Endodermal cell (in vitro differentiated cells): ENCODE results near the gene WDR37. TPM values are rescaled to one million over a fixed set of nuclear protein-coding genes. Genes with fewer than 3 reads are reported as not detected.

Source experiments
- DNase-seq: peaks from one replicate; pipeline ENCODE4 v3.0.0-alpha.2; 2017
- H3K27ac ChIP-seq: 2 replicates; pipeline ENCODE4 v1.5.1; 2013; ENCODE audit warnings: mild to moderate bottlenecking, low read depth, low read length, moderate library complexity
- H3K27me3 ChIP-seq: 2 replicates; pipeline ENCODE4 v1.6.1; 2013; ENCODE audit warnings: mild to moderate bottlenecking, low read length, moderate library complexity; ENCODE audit not compliant: insufficient read depth, control insufficient read depth, poor library complexity, severe bottlenecking
- H3K36me3 ChIP-seq: 2 replicates; pipeline ENCODE4 v1.7.0; 2013; ENCODE audit warnings: mild to moderate bottlenecking, low read length, moderate library complexity; ENCODE audit not compliant: control insufficient read depth, insufficient read depth
- H3K4me1 ChIP-seq: one replicate; pipeline ENCODE4 v1.7.0; 2013; ENCODE audit warnings: low read length; ENCODE audit not compliant: control insufficient read depth, insufficient read depth
- H3K4me3 ChIP-seq: 2 replicates; pipeline ENCODE4 v1.5.1; 2013; ENCODE audit warnings: mild to moderate bottlenecking, low read length, moderate library complexity
- H3K9ac ChIP-seq: 2 replicates; pipeline ENCODE4 v1.6.1; 2013; ENCODE audit warnings: mild to moderate bottlenecking, low read length, moderate library complexity; ENCODE audit not compliant: poor library complexity, severe bottlenecking; ENCODE audit errors: extremely low read depth
- H3K9me3 ChIP-seq: 2 replicates; pipeline ENCODE4 v1.6.1; 2013; ENCODE audit warnings: mild to moderate bottlenecking, low read length, moderate library complexity; ENCODE audit not compliant: control insufficient read depth
- H3K27ac Mint-ChIP-seq: 2 replicates; pipeline ENCODE4 v1.8.0; 2020; ENCODE audit warnings: mixed read lengths
- H3K27me3 Mint-ChIP-seq: 2 replicates; pipeline ENCODE4 v1.8.0; 2021; ENCODE audit warnings: mild to moderate bottlenecking, mixed read lengths; ENCODE audit not compliant: insufficient read depth
- H3K36me3 Mint-ChIP-seq: 2 replicates; pipeline ENCODE4 v1.8.0; 2020; ENCODE audit warnings: low read depth, mixed read lengths
- H3K4me1 Mint-ChIP-seq: 2 replicates; pipeline ENCODE4 v1.8.0; 2020; ENCODE audit warnings: mixed read lengths
- H3K4me3 Mint-ChIP-seq: 2 replicates; pipeline ENCODE4 v1.8.0; 2020; ENCODE audit warnings: mild to moderate bottlenecking, moderate library complexity, mixed read lengths
- H3K9me3 Mint-ChIP-seq: 2 replicates; pipeline ENCODE4 v1.8.0; 2020; ENCODE audit warnings: mild to moderate bottlenecking, mixed read lengths
- WGBS, 2 experiments: methylation state at CpG; one replicate each; pipeline versions ENCODE4 v1.1.5 to v1.1.7; 2013; ENCODE audit warnings: missing lambda C conversion rate in 2 of 2, mixed read lengths in 1 of 2; ENCODE audit not compliant: insufficient coverage in 1 of 2, insufficient read length in 1 of 2; 5-methylcytosine and 5-hydroxymethylcytosine counted together
- total RNA-seq, 2 donors: library from RNA; stranded (reverse); fragmentation: NEBNext Ultra II Directional in 1 of 2; extraction: Animal tissue kit (Norgen Biotek cat#: 25700) in 1 of 2; gene quantifications; 2 replicates in 1 of 2; 3 replicates in 1 of 2; pipeline ENCODE4 v1.2.1, GENCODE V29; 2021
- TF ChIP-seq, protein P1 (sequence below): fragments of 200-600 bp; sonication (generic); conservative IDR thresholded peaks from 2 replicates; pipeline ENCODE4 v1.5.0; 2021; ENCODE audit warnings: antibody characterized with exemption, mild to moderate bottlenecking

WDR37 gene
- total RNA-seq, 2 donors from 2014 or later = 10.7 TPM

DNA sequence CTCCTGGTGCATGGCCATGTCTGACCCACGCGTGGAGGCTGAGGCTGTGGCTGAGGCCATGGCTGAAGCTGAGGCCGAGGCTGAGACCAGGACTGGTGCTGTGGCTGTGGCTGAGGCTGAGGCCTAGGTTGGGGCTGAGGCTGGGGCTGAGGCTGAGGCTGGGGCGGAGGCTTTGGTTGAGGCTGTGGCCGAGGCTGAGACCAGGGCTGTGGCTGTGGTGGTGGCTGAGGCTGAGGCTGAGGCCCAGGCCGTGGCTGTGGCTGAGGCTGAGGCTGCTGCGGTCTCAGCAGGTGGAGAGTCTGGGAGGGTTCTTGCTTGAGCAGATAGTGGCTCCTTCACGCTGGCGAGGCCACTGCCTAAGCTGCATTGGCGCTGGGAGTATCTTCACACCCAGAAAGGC lies 76.4 kb downstream of the WDR37 start:
- Mint-ChIP-seq H3K4me1 (no peaks in the 10 kb centered on the region), H3K36me3 (peaks cover 42% of the 10 kb centered on the region), H3K9me3 (no peaks in the 10 kb centered on the region), H3K27me3 (no peaks in the 10 kb centered on the region), H3K27ac (no peak overlapping the region), H3K4me3 (no peak overlapping the region)
- Histone ChIP-seq H3K27me3 (no peaks in the 10 kb centered on the region), H3K4me3 (no peak overlapping the region), H3K4me1 (no peaks in the 10 kb centered on the region), H3K36me3 (peaks cover 40% of the 10 kb centered on the region), H3K9me3 (no peaks in the 10 kb centered on the region), H3K9ac (no peak overlapping the region), H3K27ac (no peak overlapping the region)
- TF ChIP-seq, protein P1, sequence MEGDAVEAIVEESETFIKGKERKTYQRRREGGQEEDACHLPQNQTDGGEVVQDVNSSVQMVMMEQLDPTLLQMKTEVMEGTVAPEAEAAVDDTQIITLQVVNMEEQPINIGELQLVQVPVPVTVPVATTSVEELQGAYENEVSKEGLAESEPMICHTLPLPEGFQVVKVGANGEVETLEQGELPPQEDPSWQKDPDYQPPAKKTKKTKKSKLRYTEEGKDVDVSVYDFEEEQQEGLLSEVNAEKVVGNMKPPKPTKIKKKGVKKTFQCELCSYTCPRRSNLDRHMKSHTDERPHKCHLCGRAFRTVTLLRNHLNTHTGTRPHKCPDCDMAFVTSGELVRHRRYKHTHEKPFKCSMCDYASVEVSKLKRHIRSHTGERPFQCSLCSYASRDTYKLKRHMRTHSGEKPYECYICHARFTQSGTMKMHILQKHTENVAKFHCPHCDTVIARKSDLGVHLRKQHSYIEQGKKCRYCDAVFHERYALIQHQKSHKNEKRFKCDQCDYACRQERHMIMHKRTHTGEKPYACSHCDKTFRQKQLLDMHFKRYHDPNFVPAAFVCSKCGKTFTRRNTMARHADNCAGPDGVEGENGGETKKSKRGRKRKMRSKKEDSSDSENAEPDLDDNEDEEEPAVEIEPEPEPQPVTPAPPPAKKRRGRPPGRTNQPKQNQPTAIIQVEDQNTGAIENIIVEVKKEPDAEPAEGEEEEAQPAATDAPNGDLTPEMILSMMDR = no peak
- 86 to 89% methylated on average over 8 to 10 of the region's 10 CpGs for WGBS, 2 experiments
- no peak for DNase-seq

DNA sequence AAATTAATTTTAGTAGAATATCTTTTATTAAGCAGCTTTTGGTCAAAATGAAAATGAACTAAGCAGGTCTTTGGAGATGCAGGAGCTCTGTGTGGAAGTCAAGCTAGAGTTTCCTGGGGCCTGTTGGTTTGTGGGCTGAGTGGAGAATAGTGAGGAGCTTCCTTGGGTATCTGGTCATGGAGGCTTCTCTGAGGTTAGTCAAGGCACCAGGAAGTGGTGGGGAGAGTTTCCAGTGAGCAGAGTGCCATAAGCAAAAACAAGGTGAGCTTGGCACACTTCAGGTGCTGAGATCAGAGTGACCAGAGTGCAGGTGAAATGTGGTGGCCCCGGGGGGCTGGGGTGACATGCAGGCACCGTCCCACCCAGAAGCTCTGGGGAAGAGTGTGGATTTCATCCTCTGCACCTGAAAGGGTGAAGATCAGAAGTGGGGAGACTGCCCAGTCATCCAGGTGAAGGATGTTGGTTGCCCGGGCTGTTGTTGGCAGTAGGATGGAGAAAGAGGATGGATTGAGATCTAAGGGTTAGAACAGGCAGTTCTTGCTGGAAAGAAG lies 77.4 kb downstream of the WDR37 start:
- H3K27me3 ChIP-seq = no peaks in the 10 kb centered on the region
- H3K4me1 Mint-ChIP-seq = no peaks in the 10 kb centered on the region
- no peak overlapping the region for H3K4me3 Mint-ChIP-seq
- TF ChIP-seq, protein P1 = no peak
- no peak for DNase-seq
- no peak overlapping the region for H3K27ac Mint-ChIP-seq
- H3K4me1 ChIP-seq = no peaks in the 10 kb centered on the region
- H3K9me3 Mint-ChIP-seq = peaks cover 4% of the 10 kb centered on the region
- H3K9me3 ChIP-seq = no peaks in the 10 kb centered on the region
- no peak overlapping the region for H3K27ac ChIP-seq
- 86 to 93% methylated on average over 1 to 3 of the region's 3 CpGs for WGBS, 2 experiments
- peaks cover 35% of the 10 kb centered on the region for H3K36me3 Mint-ChIP-seq
- H3K36me3 ChIP-seq = peaks cover 35% of the 10 kb centered on the region
- no peak overlapping the region for H3K4me3 ChIP-seq
- H3K9ac ChIP-seq = no peak overlapping the region
- no peaks in the 10 kb centered on the region for H3K27me3 Mint-ChIP-seq

DNA sequence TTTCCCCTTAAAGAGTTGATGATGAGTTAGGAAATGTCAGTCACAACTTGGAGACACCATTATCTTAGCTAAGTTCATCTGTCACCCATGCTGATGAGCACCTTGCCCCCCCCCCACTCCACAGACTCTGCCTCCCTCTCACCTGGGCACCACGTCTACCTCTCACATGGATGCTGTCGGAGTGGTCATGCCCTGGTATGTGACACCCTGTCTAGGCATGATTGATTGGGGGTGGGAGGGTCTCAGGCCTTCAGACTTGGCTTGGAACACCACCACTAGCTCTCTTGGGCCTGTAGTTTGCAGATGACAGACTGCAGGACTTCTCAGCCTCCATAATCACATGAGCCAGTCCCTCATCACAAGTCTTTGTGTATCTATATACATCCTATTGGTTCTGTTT lies 78.0 kb downstream of the WDR37 start:
- Histone ChIP-seq H3K36me3 (peaks cover 30% of the 10 kb centered on the region), H3K27me3 (no peaks in the 10 kb centered on the region), H3K9ac (no peak overlapping the region), H3K4me3 (no peak overlapping the region), H3K27ac (no peak overlapping the region), H3K9me3 (peaks cover 3% of the 10 kb centered on the region), H3K4me1 (no peaks in the 10 kb centered on the region)
- Mint-ChIP-seq H3K27ac (no peak overlapping the region), H3K27me3 (no peaks in the 10 kb centered on the region), H3K4me3 (no peak overlapping the region), H3K9me3 (peaks cover 6% of the 10 kb centered on the region), H3K36me3 (peaks cover 29% of the 10 kb centered on the region), H3K4me1 (no peaks in the 10 kb centered on the region)
- WGBS, 2 experiments = 60% methylated on average over 1 of the region's 2 CpGs; no CpG with 5 or more reads in 1 of the 2 experiments
- TF ChIP-seq, protein P1 = no peak
- no peak for DNase-seq
